ENCODE results near the gene FKBP8.

The FKBP8 gene

DNA sequence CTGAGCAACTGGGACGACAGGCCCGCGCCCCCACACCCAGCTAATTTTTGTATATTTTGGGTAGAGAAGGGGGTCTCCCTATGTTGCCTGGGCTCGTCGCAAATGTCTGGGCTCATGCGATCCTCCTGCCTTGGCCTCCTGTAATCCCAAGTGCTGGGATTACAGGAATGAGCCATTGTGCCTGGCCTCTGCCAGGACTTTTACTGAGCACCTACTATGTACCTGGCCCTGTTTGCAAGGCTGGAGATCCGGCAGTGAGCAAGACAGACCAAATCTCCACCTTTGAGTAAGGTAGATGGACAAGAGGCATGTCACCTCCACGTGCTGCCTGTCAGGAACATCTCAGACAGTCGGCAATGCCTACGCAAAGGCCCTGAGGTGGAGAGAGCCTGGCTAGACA, 6.9 kb downstream of the FKBP8 start:
- H3K4me3 ChIP-seq (ENCODE audit: low read depth, low read length) = no peak overlapping the region
- TF ChIP-seq MAX (IDR thresholded peaks at IDR 0.05; ENCODE audit: low read depth, low read length) (no peak), POLR2A (IDR thresholded peaks at IDR 0.05; ENCODE audit: extremely low read depth, insufficient read length) (no peak), MYC (IDR thresholded peaks at IDR 0.05; ENCODE audit: low read depth, low read length) (no peak), CTCF (IDR thresholded peaks at IDR 0.05; ENCODE audit: low read depth, low read length) (no peak)
- DNase-seq (ENCODE audit: low read depth) = no peak

DNA sequence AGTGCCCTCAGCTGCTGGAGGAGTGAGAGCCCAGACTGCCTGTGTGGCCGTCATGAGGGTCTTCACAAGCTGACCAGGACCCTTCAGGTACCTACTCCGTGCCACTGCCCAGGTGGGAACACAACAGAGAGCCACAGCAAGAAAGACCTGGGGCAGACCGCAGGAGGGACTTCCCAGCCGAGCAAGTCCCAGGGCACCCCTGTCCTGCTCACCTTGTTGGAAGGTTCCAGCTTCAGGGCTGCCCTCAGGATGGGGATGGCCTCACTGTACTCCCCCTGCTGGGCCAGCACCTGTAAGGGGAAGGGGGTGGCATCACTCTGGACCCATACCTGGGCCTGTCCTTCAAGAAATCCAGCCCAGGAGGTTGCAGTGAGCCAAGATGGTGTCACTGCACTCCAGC, 10.3 kb downstream of the FKBP8 start:
- no peak for DNase-seq (ENCODE audit: low read depth)
- TF ChIP-seq MAX (IDR thresholded peaks at IDR 0.05; ENCODE audit: low read depth, low read length) (no peak), MYC (IDR thresholded peaks at IDR 0.05; ENCODE audit: low read depth, low read length) (no peak)
- H3K4me3 ChIP-seq (ENCODE audit: low read depth, low read length) = no peak overlapping the region

DNA sequence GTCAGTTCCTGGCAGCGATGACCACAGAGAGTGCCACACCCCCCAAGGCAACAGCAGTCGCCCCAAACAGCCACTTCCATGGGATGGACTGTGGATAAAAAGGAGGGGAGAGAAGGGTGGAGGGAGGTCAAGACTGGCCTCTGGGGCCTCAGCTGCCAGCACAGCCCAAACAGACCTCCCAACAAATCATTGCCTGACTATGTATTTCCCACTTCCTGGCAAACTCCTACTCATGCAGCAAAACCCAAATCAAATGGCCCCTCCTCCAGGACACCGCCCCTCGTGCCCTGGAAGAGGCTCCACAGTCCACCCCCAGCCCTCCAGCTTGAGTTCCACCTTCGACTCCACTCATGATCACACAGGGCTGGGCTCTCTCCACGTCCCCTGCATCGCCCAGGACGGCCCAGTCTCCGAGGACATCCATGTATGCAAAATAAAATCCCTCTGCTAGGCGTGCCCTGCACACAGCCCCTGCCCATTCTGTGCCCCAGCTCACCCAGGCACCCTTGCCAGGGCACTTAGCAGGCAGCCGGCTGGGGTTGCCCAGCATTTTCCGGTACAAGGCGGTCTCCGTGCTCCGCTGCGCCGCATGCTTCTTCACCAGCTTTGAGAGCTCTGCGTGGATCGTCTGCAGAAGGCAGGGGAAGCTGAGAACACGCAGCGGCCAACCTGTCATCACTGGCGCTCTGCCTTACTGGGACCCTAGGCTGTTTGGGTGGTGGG, 11.0 kb downstream of the FKBP8 start:
- no peak for DNase-seq (ENCODE audit: low read depth)
- TF ChIP-seq CTCF (IDR thresholded peaks at IDR 0.05; ENCODE audit: low read depth, low read length) (no peak), MAX (IDR thresholded peaks at IDR 0.05; ENCODE audit: low read depth, low read length) (no peak), MYC (IDR thresholded peaks at IDR 0.05; ENCODE audit: low read depth, low read length) (no peak), POLR2A (IDR thresholded peaks at IDR 0.05; ENCODE audit: extremely low read depth, insufficient read length) (no peak)
- H3K4me3 ChIP-seq (ENCODE audit: low read depth, low read length) = no peak overlapping the region

DNA sequence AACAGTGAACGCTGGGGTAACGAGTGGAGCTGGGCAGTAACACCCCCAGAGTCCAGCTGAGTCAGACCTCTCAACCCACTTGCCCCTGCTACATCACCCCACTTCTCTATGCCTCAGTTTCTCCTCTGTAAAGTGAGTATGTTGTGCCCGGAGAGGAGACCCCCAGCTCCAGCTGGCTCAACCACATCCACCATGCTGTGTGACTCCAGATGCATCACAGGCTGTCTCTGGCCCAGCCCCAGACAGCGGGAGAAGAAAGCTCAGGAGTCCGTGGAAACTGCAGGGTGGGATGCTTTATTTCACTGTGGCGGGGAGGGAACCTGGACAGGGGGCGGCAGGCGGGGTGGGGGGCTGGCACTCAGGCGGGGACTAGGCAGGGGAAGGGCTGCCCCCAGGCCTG, 11.9 kb downstream of the FKBP8 start:
- TF ChIP-seq MAX (IDR thresholded peaks at IDR 0.05; ENCODE audit: low read depth, low read length) (no peak), MYC (IDR thresholded peaks at IDR 0.05; ENCODE audit: low read depth, low read length) (no peak), POLR2A (IDR thresholded peaks at IDR 0.05; ENCODE audit: extremely low read depth, insufficient read length) (no peak), CTCF (IDR thresholded peaks at IDR 0.05; ENCODE audit: low read depth, low read length) (no peak)
- DNase-seq (ENCODE audit: low read depth) = no peak
- no peak overlapping the region for H3K4me3 ChIP-seq (ENCODE audit: low read depth, low read length)

DNA sequence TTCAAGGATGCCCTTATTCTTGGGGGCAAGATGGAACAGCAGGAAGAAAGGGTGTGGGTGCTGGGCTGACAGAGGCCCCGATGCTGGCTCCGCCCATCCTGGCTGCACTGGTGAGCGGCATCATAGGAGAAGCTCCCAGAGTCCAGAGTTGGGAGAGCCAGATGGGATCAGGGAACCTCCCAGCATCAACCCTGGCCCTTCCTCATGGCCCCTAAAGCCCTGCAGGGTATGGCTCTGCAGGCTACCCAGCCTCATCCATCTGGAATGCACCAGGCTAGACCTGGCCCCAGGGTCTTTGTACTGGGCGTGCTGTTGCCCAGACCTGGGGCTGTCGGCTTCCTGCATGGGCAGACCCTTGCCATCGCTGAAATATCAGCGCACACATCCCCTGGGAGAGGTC, 13.6 kb downstream of the FKBP8 start:
- DNase-seq (ENCODE audit: low read depth) = no peak
- TF ChIP-seq POLR2A (IDR thresholded peaks at IDR 0.05; ENCODE audit: extremely low read depth, insufficient read length) (no peak), MYC (IDR thresholded peaks at IDR 0.05; ENCODE audit: low read depth, low read length) (no peak), MAX (IDR thresholded peaks at IDR 0.05; ENCODE audit: low read depth, low read length) (no peak), CTCF (IDR thresholded peaks at IDR 0.05; ENCODE audit: low read depth, low read length) (no peak)
- no peak overlapping the region for H3K4me3 ChIP-seq (ENCODE audit: low read depth, low read length)

GRCh38 chr19:18526316-18526715, 17.1 kb downstream of the FKBP8 start:
- no peak for DNase-seq (ENCODE audit: low read depth)
- TF ChIP-seq MYC (IDR thresholded peaks at IDR 0.05; ENCODE audit: low read depth, low read length) (no peak), CTCF (IDR thresholded peaks at IDR 0.05; ENCODE audit: low read depth, low read length) (no peak)
- H3K4me3 ChIP-seq (ENCODE audit: low read depth, low read length) = no peak overlapping the region
